ACC112 (cell line): Measurements from ENCODE around the gene CGNL1.

Source experiments
- H2AFZ ChIP-seq: fragments of 200-600 bp; sonication (generic); one replicate; pipeline ENCODE4 v1.6.0; 2017; ENCODE audit warnings: antibody characterized with exemption, low read length; ENCODE audit not compliant: unreplicated experiment
- H3K27ac ChIP-seq: fragments of 200-600 bp; sonication (generic); 2 replicates; pipeline ENCODE4 v1.5.1; 2014; ENCODE audit warnings: low read depth, mild to moderate bottlenecking, antibody characterized with exemption, low read length, moderate library complexity
- H3K27me3 ChIP-seq: fragments of 200-600 bp; sonication (generic); 2 replicates; pipeline ENCODE4 v1.6.1; 2014; ENCODE audit warnings: mild to moderate bottlenecking, antibody characterized with exemption, low read length, moderate library complexity, mixed read lengths; ENCODE audit not compliant: insufficient read depth
- H3K36me3 ChIP-seq: fragments of 200-600 bp; sonication (generic); 2 replicates; pipeline ENCODE4 v1.6.1; 2016; ENCODE audit warnings: mild to moderate bottlenecking, antibody characterized with exemption, low read length, moderate library complexity, mixed read lengths; ENCODE audit not compliant: insufficient read depth
- H3K4me1 ChIP-seq: fragments of 200-600 bp; sonication (generic); one replicate; pipeline ENCODE4 v1.6.1; 2016; ENCODE audit warnings: low read length, mixed read lengths; ENCODE audit not compliant: insufficient read depth, unreplicated experiment, control insufficient read depth
- H3K4me3 ChIP-seq: fragments of 200-600 bp; sonication (generic); 2 replicates; pipeline ENCODE4 v1.5.1; 2014; ENCODE audit warnings: mild to moderate bottlenecking, low read depth, low read length
- H3K79me2 ChIP-seq: fragments of 200-600 bp; sonication (generic); one replicate; pipeline ENCODE4 v1.6.0; 2016; ENCODE audit warnings: low read length; ENCODE audit not compliant: control insufficient read depth, unreplicated experiment, insufficient read depth

The CGNL1 gene

DNA sequence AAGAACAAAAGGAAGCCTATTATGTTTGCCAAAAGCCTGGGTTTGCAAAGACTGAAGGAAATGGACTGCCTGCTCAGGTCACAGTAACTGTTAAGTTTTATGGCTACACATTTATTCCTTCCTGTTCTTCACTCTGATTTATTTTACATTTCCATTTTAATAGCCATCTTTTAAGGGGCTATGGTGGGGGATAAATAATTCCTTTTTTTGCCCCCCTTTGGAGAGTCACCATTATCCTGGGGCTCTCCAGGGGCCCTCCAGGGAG, 161.9 kb downstream of the CGNL1 start:
- Histone ChIP-seq H3K36me3 (no peaks in the 10 kb centered on the region), H3K4me1 (peaks cover 16% of the 10 kb centered on the region), H2AFZ (no peak overlapping the region), H3K4me3 (no peak overlapping the region), H3K79me2 (no peaks in the 10 kb centered on the region), H3K27me3 (peaks cover 4% of the 10 kb centered on the region; the same call in 1 of the 2 replicates), H3K27ac (no peak overlapping the region)

DNA sequence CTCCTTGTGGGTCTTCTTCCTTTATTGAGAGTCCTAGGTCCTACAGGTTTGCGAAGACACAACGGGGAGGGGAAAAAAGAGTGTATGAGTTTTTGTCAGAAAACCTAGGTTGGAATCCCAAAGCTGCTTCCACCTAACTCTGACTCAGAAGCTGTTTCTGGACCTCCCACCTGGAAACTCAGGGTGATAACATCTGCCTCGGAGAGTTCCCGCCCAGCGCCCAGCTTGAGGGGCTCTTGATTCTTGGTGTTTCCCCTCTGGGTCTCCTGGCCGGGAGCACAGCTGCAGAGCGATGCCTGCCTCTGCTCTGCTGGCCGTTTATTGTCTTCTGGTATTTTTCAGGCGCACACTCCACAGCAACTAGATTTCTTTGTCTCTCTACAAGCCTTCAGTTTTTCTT, 162.5 kb downstream of the CGNL1 start:
- H2AFZ ChIP-seq = no peak overlapping the region
- no peaks in the 10 kb centered on the region for H3K27me3 ChIP-seq
- H3K36me3 ChIP-seq = no peaks in the 10 kb centered on the region
- H3K4me3 ChIP-seq = no peak overlapping the region
- peaks cover 16% of the 10 kb centered on the region for H3K4me1 ChIP-seq
- no peak overlapping the region for H3K27ac ChIP-seq
- no peaks in the 10 kb centered on the region for H3K79me2 ChIP-seq

DNA sequence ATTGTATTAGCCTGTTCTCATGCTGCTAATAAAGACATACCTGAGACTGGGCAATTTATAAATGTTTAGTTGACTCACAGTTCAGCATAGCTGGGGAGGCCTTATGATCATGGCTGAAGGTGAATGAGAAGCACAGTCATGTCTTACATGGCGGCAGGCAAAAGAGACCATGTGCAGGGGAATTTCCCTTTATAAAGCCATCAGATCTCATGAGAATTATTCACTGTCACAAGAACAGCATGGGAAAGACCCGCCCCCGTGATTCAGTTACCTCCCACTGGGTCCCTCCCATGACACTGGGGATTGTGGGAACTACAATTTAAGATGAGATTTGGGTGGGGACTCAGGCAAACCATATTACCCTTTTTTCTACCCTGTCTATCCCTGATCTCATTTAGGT, 163.9 kb downstream of the CGNL1 start:
- no peaks in the 10 kb centered on the region for H3K36me3 ChIP-seq
- H3K4me1 ChIP-seq = peaks cover 16% of the 10 kb centered on the region
- no peaks in the 10 kb centered on the region for H3K27me3 ChIP-seq
- H3K4me3 ChIP-seq = no peak overlapping the region
- H3K27ac ChIP-seq = no peak overlapping the region
- H3K79me2 ChIP-seq = no peaks in the 10 kb centered on the region
- no peak overlapping the region for H2AFZ ChIP-seq

DNA sequence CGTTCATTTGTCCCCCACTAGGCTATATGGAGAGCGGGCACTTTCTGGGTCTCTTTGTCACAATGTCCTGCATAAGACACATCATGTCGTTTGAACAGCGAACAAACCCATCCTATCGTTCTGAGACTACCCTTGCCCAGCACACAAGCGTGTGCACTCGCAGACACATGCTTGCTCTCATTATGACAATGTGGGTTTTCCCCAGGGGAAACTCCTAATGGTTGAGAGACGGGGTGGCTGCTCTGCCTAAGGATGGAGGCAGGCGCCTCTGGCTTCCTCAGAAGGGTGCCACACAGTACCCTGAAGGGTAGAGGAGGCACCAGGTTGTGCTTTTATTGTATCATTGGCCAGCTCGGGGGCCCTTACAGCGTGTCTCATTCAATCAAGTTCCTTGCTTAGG, 164.4 kb downstream of the CGNL1 start:
- H3K4me3 ChIP-seq = no peak overlapping the region
- H2AFZ ChIP-seq = no peak overlapping the region
- H3K27ac ChIP-seq = no peak overlapping the region
- peaks cover 16% of the 10 kb centered on the region for H3K4me1 ChIP-seq
- no peaks in the 10 kb centered on the region for H3K27me3 ChIP-seq
- no peaks in the 10 kb centered on the region for H3K79me2 ChIP-seq
- H3K36me3 ChIP-seq = no peaks in the 10 kb centered on the region

GRCh38 chr15:57541271-57541670, 165.0 kb downstream of the CGNL1 start:
- H2AFZ ChIP-seq = no peak overlapping the region
- H3K27me3 ChIP-seq = no peaks in the 10 kb centered on the region
- H3K36me3 ChIP-seq = no peaks in the 10 kb centered on the region
- no peaks in the 10 kb centered on the region for H3K79me2 ChIP-seq
- H3K4me1 ChIP-seq = peaks cover 16% of the 10 kb centered on the region
- no peak overlapping the region for H3K27ac ChIP-seq
- H3K4me3 ChIP-seq = no peak overlapping the region

DNA sequence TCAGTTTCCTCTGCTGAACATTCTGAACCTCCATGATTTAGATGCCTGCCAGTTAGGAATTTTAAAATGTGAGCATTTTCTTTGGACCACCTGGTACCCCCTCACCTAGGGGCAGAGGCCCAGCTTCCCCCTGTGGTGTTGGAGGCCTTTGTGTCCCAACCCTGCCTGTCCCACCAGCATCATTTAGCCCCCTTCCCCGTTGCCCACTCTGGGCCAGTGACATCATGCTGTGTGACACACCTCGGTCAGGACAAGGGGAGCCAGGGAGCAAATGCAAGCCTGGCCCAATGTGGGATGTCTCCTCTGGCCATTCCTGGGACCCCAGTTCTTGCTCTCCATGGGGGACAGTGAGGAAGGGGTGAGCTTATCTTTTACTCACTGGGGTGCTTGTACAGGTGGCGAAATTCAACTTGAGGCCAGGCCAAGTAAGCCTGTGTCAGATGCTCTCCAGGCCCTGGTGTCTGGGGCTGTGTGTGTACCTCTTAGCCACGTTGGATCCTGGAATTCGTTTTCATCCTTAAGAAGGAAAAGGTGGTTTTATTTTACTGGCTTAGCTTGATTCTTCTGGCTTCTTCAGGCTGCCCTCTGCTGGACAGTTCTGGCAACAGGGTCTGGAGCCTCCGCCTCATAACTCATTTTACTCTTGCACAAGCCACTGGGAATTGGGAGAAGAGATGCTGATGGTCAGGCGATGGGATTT, 165.7 kb downstream of the CGNL1 start:
- Histone ChIP-seq H3K4me3 (no peak overlapping the region), H3K27ac (no peak overlapping the region), H3K36me3 (no peaks in the 10 kb centered on the region), H2AFZ (no peak overlapping the region), H3K27me3 (no peaks in the 10 kb centered on the region), H3K79me2 (no peaks in the 10 kb centered on the region), H3K4me1 (peaks cover 10% of the 10 kb centered on the region)

DNA sequence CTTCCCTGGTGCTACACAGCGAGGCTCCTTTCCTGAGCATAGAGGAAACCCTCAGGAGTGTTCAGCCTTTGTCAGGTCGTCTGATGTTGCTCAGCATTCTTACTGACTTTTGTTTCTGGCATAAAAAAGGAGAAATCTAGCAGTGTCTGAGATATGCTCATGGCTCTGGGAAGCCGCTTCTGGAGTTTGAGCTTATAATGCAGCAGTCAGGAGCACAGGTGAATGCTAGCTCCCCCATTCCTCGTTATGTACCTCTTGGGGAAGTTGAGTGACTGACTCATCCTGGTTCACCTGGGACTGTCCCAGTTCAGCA, 166.2 kb downstream of the CGNL1 start:
- H2AFZ ChIP-seq = no peak overlapping the region
- no peaks in the 10 kb centered on the region for H3K36me3 ChIP-seq

GRCh38 chr15:57544848-57545480, 168.7 kb downstream of the CGNL1 start:
- no peaks in the 10 kb centered on the region for H3K27me3 ChIP-seq
- H3K36me3 ChIP-seq = no peaks in the 10 kb centered on the region
- H2AFZ ChIP-seq = no peak overlapping the region
- H3K79me2 ChIP-seq = no peaks in the 10 kb centered on the region
- H3K27ac ChIP-seq = no peak overlapping the region
- no peak overlapping the region for H3K4me3 ChIP-seq
- no peaks in the 10 kb centered on the region for H3K4me1 ChIP-seq

More for the DNA sequence above, 166.2 kb downstream of the CGNL1 start:
- no peak overlapping the region for H3K27ac ChIP-seq
- no peaks in the 10 kb centered on the region for H3K27me3 ChIP-seq
- H3K4me1 ChIP-seq = peaks cover 5% of the 10 kb centered on the region
- no peak overlapping the region for H3K4me3 ChIP-seq
- no peaks in the 10 kb centered on the region for H3K79me2 ChIP-seq

GRCh38 chr15:57545995-57546394, 169.7 kb downstream of the CGNL1 start:
- H3K27ac ChIP-seq = no peak overlapping the region
- H3K27me3 ChIP-seq = no peaks in the 10 kb centered on the region
- H3K79me2 ChIP-seq = no peaks in the 10 kb centered on the region
- H3K36me3 ChIP-seq = no peaks in the 10 kb centered on the region
- H3K4me1 ChIP-seq = peaks cover 5% of the 10 kb centered on the region
- H3K4me3 ChIP-seq = no peak overlapping the region
- no peak overlapping the region for H2AFZ ChIP-seq

- H3K27me3 ChIP-seq = no peaks in the 10 kb centered on the region
- H3K36me3 ChIP-seq = no peaks in the 10 kb centered on the region
- H3K27ac ChIP-seq = no peak overlapping the region
- H2AFZ ChIP-seq = no peak overlapping the region
- no peak overlapping the region for H3K4me3 ChIP-seq
- no peaks in the 10 kb centered on the region for H3K79me2 ChIP-seq
- peaks cover 18% of the 10 kb centered on the region for H3K4me1 ChIP-seq
These were observed 171.0 kb downstream of the CGNL1 start for GRCh38 chr15:57547243-57547755.

GRCh38 chr15:57548351-57548750, 172.0 kb downstream of the CGNL1 start:
- H3K27me3 ChIP-seq = no peaks in the 10 kb centered on the region

More at GRCh38 chr15:57548351-57548750, 172.0 kb downstream of the CGNL1 start:
- H2AFZ ChIP-seq = no peak overlapping the region
- H3K4me3 ChIP-seq = no peak overlapping the region
- H3K4me1 ChIP-seq = peaks cover 20% of the 10 kb centered on the region
- H3K27ac ChIP-seq = no peak overlapping the region
- no peaks in the 10 kb centered on the region for H3K79me2 ChIP-seq
- H3K36me3 ChIP-seq = no peaks in the 10 kb centered on the region
